ENCODE results near the gene FERMT1. TPM values are rescaled to one million over a fixed set of nuclear protein-coding genes. Genes with fewer than 3 reads are reported as not detected.

FERMT1 gene
- total and polyA plus RNA-seq, 12 donors: 9.9 to 83.7 (median 32.2) TPM

- Histone ChIP-seq H3K4me1 (replicated peaks in 1 of 2) (peaks cover 0 to 9% of the 10 kb centered on the region in 2 donors), H3K27ac (no peak within 1 kb of the TSS), H3K36me3 (replicated peaks in 1 of 2) (no peaks in the 10 kb centered on the region), H3K27me3 (peaks cover 4% of the 10 kb centered on the region), H3K4me3 (no peak within 1 kb of the TSS), H3K9me3 (replicated peaks in 1 of 3) (no peaks in the 10 kb centered on the region)
- TF ChIP-seq CTCF (IDR thresholded peaks at IDR 0.05) (no peak), POLR2A (IDR thresholded peaks at IDR 0.05) (no peak)
- DNase-seq: peak in 1 of 7 donors; percentile 1
- intact Hi-C loops (cut with DNase I): no loop called here
- 64 to 77% (median 71%) methylated on average over 13 of the region's 13 CpGs for WGBS, 4 donors
These were observed 68.8 kb downstream of the FERMT1 start, which contains the start of gene LRRN4 for GRCh38 chr20:6053776-6054688. LRRN4 (minus strand) TSS chr20:6054060; CDS start chr20:6052799, 1,261 bp downstream.

GRCh38 chr20:6053064-6053775, 69.6 kb downstream of the FERMT1 start:
- no peak for DNase-seq
- intact Hi-C loops (cut with DNase I): no loop called here

GRCh38 chr20:6051505-6051904, 71.3 kb downstream of the FERMT1 start:
- intact Hi-C loops (cut with DNase I): no loop called here
- H3K27me3 ChIP-seq: peaks cover 4% of the 10 kb centered on the region
- no peaks in the 10 kb centered on the region for H3K9me3 ChIP-seq (replicated peaks in 1 of 3)
- peaks cover 0 to 9% of the 10 kb centered on the region in 2 donors for H3K4me1 ChIP-seq (replicated peaks in 1 of 2)
- H3K27ac ChIP-seq: no peak overlapping the region
- no peak for TF ChIP-seq POLR2A (IDR thresholded peaks at IDR 0.05)
- no peak for TF ChIP-seq CTCF (IDR thresholded peaks at IDR 0.05)
- DNase-seq: peak in 1 of 7 donors; percentile 4
- H3K36me3 ChIP-seq (replicated peaks in 1 of 2): no peaks in the 10 kb centered on the region
- 70 to 72% (median 71%) methylated on average over 5 of the region's 5 CpGs for WGBS, 4 donors
- H3K4me3 ChIP-seq: no peak overlapping the region

More at GRCh38 chr20:6053064-6053775, 69.6 kb downstream of the FERMT1 start:
- Histone ChIP-seq H3K4me3 (no peak overlapping the region), H3K36me3 (replicated peaks in 1 of 2) (no peaks in the 10 kb centered on the region), H3K27me3 (peaks cover 4% of the 10 kb centered on the region), H3K9me3 (replicated peaks in 1 of 3) (no peaks in the 10 kb centered on the region), H3K27ac (no peak overlapping the region), H3K4me1 (replicated peaks in 1 of 2) (peaks cover 0 to 9% of the 10 kb centered on the region in 2 donors)
- TF ChIP-seq CTCF (IDR thresholded peaks at IDR 0.05) (no peak), POLR2A (IDR thresholded peaks at IDR 0.05) (no peak)
- WGBS, 4 donors: 65 to 75% (median 71%) methylated on average over 6 to 8 of the region's 8 CpGs

GRCh38 chr20:6048391-6048790, 74.4 kb downstream of the FERMT1 start:
- no peak overlapping the region for H3K4me3 ChIP-seq
- WGBS, 4 donors: 83 to 92% (median 90%) methylated on average over 3 of the region's 3 CpGs
- H3K27ac ChIP-seq: no peak overlapping the region
- no peaks in the 10 kb centered on the region for H3K9me3 ChIP-seq (replicated peaks in 1 of 3)
- intact Hi-C loops (cut with DNase I): no loop called here
- no peaks in the 10 kb centered on the region for H3K36me3 ChIP-seq (replicated peaks in 1 of 2)
- no peak for DNase-seq
- H3K4me1 ChIP-seq (replicated peaks in 1 of 2): peaks cover 0 to 9% of the 10 kb centered on the region in 2 donors
- TF ChIP-seq CTCF (IDR thresholded peaks at IDR 0.05) (no peak), POLR2A (IDR thresholded peaks at IDR 0.05) (no peak)
- peaks cover 4% of the 10 kb centered on the region for H3K27me3 ChIP-seq

All from adrenal gland (tissue), 12 donors.